Measurements from ENCODE around the gene RSRC1.

The RSRC1 gene

GRCh38 chr3:158105119-158105709, 4.7 kb upstream of the RSRC1 start:
- H3K4me3 ChIP-seq (ENCODE audit: low read length) = peak overlapping the region; percentile 21
- DNase-seq (ENCODE audit: low read depth) = no peak
- no peak for TF ChIP-seq CTCF (conservative IDR thresholded peaks at IDR 0.05; ENCODE audit: low read depth, low read length)

GRCh38 chr3:158105710-158106253, 4.1 kb upstream of the RSRC1 start:
- TF ChIP-seq CTCF (conservative IDR thresholded peaks at IDR 0.05; ENCODE audit: low read depth, low read length) = no peak
- DNase-seq (ENCODE audit: low read depth) = no peak
- H3K4me3 ChIP-seq (ENCODE audit: low read length) = peak overlapping the region; percentile 30

DNA sequence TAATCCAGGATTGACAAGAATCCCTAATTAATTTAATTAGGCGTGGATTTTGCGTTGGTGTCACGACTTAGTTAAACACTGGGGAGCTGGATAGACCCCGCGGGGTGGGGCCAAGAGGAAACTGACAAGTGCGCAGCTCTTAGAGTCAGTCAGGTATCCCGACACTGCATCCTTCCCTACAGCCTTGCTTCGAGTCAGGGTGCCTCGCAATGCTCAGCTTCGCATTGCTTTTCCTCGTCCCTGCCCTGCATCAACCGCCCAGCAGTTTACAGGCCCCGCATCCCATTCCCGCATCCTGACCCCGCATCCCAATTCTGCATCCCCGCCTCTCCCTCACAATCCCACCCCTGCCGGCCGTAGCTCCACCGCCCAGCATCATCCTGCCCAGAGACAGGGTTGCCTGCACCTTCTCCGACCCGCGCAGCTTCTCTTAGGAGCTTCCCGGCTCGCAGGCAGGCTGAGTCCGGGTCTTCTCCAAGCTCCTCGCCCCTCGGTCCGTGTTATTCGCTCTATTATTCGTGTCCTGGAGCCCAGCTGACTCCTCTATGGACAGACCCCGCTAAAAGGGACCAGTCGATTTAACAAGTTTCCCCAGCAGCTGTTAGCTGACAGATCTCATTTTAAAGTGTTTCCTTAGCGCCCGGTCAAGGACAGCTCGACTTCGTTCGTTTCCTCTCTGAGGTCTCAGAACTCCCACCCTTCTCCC, 3.0 kb upstream of the RSRC1 start:
- H3K4me3 ChIP-seq (ENCODE audit: low read length) = no peak overlapping the region
- TF ChIP-seq CTCF (conservative IDR thresholded peaks at IDR 0.05; ENCODE audit: low read depth, low read length) = no peak
- no peak for DNase-seq (ENCODE audit: low read depth)

GRCh38 chr3:158107605-158108444, 2.1 kb upstream of the RSRC1 start:
- TF ChIP-seq CTCF (conservative IDR thresholded peaks at IDR 0.05; ENCODE audit: low read depth, low read length) = no peak
- no peak overlapping the region for H3K4me3 ChIP-seq (ENCODE audit: low read length)
- no peak for DNase-seq (ENCODE audit: low read depth)

DNA sequence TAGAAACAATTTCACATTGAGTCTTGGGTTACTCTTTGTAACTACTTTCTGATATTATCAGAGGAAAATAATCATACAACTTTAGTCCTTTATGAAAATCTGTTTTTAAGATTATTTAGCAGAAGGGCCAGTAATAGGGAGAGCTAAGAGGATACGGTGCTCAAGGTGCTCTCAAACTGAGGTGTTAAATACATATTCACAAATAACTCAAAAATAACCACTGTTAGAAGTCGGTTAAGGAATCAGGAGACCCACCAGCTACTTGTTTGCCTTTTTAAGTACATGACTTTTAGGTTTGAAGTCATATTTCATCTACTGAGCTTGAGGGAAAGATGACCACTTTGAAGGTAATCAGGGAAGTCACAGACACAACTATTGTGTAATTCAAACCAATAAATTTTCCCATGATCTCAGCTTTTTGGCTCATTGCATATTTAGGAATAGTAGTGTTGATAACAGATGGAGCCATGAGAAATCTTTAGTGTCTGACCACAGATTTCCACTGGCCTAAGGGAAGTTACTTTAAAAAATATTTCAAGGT, 1.4 kb upstream of the RSRC1 start:
- DNase-seq (ENCODE audit: low read depth) = no peak
- H3K4me3 ChIP-seq (ENCODE audit: low read length) = no peak overlapping the region
- TF ChIP-seq CTCF (conservative IDR thresholded peaks at IDR 0.05; ENCODE audit: low read depth, low read length) = no peak

GRCh38 chr3:158109295-158109803, 540 bp upstream of the RSRC1 start:
- DNase-seq (ENCODE audit: low read depth) = no peak
- H3K4me3 ChIP-seq (ENCODE audit: low read length) = peak overlapping the region; percentile 67
- no peak for TF ChIP-seq CTCF (conservative IDR thresholded peaks at IDR 0.05; ENCODE audit: low read depth, low read length)

Data from retinal pigment epithelial cell (primary cell).